GM18498 (cell line): ENCODE measurements around the gene DDX20.
"Not testable (repeated sequence)": the region's sequence is repeated elsewhere in the genome, so short reads cannot be mapped to it uniquely, and the experiment has no call there.

ENCODE experiments used
- ATAC-seq: cut with Tn5 transposase; IDR thresholded peaks from one replicate; pipeline ENCODE4 v1.9.1; 2021; ENCODE audit warnings: mild to moderate bottlenecking, moderate library complexity; ENCODE audit not compliant: unreplicated experiment

DDX20 gene

DNA sequence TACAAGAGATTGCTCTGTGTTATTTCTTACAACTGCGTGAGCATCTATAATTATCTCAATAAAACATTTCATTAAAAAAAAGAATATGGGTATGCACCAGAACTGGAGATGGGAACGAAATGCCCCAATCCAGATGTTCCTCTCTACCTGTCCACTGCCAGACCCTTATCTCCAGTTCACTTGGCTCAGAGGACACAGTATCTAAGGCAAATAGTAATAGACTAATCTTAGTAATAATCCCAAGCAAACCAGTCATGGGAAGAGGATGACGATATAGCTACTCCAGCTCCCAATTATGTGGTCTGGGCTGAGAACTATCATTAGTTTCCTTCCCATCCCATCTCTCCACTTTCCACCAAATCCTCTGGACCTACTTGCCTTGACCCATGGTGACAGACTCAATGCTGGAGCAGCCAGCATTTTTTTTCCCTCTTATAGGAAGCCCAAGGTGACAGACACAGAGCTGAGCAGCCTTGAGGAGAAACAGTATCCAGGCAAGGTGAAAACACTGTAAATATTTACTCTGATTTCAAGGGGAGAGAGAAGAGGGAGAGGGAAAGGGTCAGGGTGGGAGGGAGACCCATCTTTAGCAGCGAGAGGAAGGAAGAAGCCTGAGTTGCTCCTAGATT, 28.7 kb downstream of the DDX20 start:
- no peak for ATAC-seq

DNA sequence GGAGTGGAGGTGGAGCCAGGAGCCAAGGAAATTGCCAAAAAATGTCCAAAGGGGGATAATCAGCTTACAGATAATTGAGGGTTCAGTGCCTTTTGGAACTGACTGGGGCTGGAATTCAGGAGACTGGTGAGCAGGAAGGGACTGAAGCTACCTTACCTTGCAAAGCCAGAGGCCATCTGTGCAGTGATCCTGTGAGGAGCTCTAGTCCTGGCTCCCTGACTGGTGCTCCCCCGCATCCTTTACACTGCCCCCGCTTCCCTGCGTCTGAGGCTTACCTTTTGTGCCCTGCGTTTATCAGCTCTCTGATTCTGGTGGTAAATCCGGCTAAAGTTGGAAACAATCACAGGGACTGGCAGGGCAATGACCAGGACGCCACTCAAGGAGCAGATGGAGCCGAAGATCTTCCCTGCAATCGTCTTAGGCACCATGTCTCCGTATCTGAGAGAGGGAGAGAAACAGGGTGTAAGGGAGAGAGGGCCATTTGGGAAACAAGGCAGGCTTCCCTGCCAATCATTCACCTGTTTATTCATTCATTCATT, 31.0 kb downstream of the DDX20 start:
- ATAC-seq = no peak

DNA sequence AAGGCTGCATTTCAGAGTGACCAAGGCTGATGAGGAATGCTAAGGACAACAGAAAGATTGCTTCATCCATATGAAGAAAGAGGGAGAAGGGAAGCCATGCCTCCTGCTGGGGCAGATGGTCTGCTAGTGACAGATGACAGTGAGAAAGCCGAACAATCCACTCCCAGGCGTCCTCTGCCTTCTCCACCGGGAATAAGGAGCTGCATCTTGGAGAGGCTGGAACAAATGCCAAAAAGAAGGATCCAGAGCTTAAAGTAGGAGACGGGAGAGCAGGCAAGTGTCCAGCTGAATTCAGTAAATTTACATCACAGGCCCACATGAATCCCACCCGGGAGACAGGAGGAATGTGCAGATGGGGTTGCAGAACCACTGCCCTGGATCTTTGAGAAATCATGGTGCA, 33.4 kb downstream of the DDX20 start:
- ATAC-seq = no peak

GRCh38 chr1:111789666-111790316, 34.1 kb downstream of the DDX20 start:
- no peak for ATAC-seq

DNA sequence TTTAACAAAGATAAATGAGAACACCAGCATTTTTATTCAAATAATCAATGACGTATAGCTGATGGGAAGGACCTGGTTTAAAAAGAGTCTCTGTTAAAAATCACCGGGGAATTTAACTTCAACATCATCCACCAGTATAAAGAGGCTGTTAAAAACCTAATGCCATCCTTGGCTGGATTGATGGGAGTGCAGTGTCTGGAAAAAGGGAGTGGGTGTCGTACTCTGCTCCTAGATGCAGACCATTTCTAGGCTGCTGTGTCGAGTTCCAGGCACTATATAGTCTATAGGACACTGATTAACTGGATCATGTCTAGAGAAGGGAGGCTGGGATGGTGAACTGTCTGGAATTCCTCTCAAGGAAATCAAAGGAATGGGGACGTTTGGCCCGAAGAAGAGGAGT, 36.1 kb downstream of the DDX20 start:
- no peak for ATAC-seq

DNA sequence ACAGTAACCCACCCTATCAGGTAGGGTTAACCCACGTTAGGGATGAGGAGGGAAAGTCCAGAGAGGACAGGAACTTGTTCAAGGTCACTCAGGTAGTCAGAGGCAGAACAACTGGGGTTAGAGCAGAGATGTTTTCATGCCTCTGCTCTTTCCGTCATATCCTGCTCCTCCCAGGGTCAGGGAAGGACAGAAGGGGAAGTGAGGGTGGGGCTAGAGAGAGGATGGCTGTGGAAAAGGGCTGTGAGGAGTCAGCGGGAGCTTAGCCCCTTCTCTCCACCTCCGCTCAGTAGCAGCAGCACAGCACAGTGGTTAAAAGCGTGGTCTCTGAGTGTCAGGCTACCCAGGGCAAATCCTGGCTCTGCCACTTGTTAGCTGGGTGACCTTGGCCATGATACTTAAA, 36.5 kb downstream of the DDX20 start:
- no peak for ATAC-seq

DNA sequence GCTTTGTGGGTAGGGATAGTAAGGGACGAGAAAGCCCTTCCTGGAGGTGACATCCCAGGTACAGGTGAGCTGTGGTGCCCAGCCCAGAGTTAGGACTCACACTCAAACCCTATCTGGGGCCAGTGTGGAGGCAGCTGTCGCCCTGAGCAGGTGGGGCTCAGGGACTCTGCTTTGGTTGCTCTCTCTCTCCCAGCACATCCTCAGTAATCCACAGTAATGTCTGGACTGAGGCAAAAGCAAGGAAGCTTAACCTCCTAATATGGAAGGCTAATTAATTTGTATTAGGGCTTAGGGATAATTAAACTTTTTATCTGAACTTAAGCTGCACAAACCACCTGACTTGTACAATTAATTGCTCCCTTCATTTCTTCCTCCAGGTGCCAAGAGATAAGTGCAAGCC, 38.2 kb downstream of the DDX20 start:
- ATAC-seq = no peak

DNA sequence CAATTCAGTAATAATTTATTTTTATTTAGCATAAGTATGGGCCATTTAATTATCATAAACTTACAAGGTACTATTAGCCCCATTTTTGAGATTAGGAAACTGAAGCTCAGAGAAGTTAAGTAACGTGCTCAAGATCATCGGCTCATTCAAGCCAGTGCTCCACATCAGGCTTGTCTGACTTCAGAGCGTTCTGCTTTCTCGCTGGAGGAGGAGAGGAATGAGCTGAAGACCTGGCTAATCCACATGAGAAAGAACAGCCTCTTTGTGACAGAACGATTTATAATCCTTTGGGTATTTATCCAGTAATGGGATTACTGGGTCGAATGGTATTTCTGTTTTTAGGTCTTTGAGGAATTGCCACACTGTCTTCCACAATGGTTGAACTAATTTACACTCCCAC, 39.7 kb downstream of the DDX20 start:
- no peak for ATAC-seq

GRCh38 chr1:111798580-111798979, 42.9 kb downstream of the DDX20 start:
- no peak for ATAC-seq

DNA sequence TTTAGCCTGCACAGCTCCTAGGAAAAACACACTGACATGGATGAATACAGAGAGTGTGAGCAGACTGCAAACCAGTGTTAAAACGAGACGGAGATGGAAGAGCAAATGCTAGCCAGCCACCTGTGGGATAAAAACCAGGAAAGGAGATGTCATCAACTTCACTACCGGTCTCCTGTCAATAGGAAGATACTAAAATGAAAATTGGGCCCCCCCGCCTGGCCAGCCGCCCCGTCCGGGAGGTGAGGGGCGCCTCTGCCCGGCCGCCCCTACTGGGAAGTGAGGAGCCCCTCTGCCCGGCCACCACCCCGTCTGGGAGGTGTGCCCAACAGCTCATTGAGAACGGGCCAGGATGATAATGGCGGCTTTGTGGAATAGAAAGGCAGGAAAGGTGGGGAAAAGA, 44.0 kb downstream of the DDX20 start:
- ATAC-seq = not testable (repeated sequence)

- no peak for ATAC-seq
Observed at GRCh38 chr1:111801071-111801850, 45.6 kb downstream of the DDX20 start.

- no peak for ATAC-seq
Observed at GRCh38 chr1:111802110-111802509, 46.4 kb downstream of the DDX20 start.

DNA sequence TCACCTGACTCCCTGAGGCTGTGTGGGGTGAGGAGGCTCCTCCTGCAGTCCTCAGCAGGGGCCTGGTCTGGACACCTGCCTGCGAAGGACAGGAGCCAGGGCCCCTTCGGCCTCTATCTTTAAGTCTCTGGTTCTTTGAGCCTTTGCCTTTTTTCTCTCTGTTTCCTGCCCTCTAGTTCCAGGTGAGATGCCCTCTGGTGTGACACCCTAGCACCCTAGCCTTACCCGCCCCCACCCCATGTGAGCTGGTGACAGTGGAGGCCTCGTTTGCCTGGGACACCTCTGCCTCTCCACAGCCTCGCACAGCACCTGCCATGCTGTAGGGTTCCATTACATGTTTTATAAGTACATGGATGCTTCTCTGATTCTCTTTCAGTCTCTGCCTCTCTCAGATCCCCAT, 47.3 kb downstream of the DDX20 start:
- ATAC-seq = no peak

- no peak for ATAC-seq
Observed at GRCh38 chr1:111803951-111804350, 48.2 kb downstream of the DDX20 start.

- no peak for ATAC-seq
Observed at GRCh38 chr1:111804776-111805175, 49.1 kb downstream of the DDX20 start.

DNA sequence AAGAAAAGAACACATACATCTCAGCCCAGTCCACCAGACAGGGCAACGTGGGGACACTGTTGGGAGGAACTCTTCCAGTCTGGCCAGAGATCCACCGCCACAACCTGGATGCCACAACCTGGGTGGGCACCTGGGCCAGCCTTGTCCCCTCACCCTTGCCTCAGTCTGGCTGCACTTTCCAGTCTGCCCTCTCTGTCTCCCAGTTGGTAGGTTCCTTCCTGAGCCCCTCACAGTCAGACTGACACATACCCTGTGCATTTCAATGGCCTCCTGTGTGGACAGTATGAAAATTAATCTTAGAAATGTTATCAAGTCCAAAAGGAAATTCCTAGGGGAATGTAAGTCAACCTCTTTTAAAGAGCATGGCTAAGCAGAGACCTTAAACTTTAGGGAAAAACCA, 49.5 kb downstream of the DDX20 start:
- ATAC-seq = no peak

DNA sequence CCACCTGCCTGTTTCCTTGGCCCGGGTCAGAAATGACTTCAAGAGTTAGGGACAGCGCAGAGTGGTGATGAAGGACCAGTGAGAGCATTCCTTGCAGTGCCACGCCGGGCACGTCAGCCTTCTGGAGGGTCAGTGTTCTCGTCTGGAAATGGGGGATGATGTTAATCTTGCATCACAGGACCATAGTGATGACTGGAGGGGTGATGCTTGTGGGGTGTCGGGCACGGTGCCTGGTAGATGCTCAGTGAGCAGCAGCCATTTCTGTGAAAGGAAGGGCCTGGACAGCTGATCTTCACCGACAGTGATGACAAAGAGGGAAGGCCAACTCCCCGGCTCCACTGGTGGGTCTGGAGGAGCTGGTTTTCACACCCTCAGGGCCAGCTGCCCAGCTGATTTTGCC, 56.2 kb downstream of the DDX20 start:
- ATAC-seq = no peak

- ATAC-seq = no peak
Observed at GRCh38 chr1:111812306-111812705, 56.6 kb downstream of the DDX20 start.

- no peak for ATAC-seq
Observed at GRCh38 chr1:111813440-111814304, 58.0 kb downstream of the DDX20 start.

DNA sequence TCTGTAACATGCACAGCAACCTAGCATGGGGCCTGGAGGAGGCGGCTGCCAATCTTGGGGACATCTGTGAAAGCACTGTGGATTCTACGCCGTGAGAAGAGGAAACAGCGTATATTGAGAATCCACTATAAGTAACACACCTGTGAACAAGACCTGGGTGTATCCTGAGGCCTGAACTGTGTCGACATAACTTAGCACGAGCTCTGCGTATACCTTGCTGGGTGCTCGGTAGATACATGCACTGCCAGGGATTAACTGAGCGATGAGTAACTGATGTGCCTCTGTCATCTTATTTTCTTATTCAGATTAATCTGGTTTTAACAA, 58.6 kb downstream of the DDX20 start:
- no peak for ATAC-seq

DNA sequence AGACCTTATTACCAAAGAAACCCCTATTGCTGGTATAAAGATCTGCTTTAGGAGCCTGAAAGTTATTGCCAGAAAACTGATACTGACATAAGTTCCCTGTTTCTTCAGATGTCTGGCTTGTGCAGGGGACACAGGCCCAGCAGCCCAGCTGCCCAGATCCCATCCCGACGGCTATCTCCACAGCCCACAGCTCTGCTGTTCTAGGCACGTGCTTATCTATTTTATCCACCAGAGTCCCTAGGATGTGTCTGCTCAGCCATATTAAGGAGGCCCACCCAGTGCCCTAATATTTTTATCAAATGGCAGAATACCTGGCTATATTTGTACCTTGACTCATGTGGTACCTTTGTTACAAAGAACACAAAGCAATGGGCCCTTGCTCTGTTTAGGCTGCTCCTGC, 58.9 kb downstream of the DDX20 start:
- no peak for ATAC-seq
